OCI-LY3 (cell line): ENCODE results near the gene TANGO2.

Source experiments
- EZH2phosphoT487 ChIP-seq: fragments of 200-600 bp; shearing (Covaris generic); IDR thresholded peaks from 2 replicates; pipeline ENCODE4 v1.6.1; 2018; ENCODE audit warnings: antibody characterized with exemption, mixed run types, low read depth
- TF ChIP-seq, protein P1 (sequence below): fragments of 200-600, 300-600 bp; sonication (generic); IDR thresholded peaks from 2 replicates; pipeline ENCODE4 v1.5.1; 2014; ENCODE audit warnings: antibody characterized with exemption, low read length, low read depth

DNA sequence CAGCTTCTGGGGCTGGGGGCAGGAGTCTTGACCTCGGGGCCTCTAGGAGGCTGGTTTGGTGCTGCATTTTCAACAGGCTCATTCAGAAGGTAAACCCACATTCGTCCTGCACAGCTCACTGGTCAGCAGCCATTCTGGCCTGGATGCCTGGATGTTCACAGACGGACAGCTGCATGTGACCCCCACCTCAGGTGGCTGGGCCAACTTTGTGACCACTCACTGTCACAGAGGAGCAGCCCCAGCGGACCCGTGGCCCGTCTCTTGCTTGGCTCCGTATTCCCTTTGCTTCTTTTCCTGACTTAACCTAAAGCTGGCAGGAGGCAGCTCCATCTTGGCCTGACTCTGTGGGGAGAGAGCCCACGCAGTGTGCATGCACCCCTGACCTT is 67.3 kb downstream of the TANGO2 start:
- TF ChIP-seq, protein P1, sequence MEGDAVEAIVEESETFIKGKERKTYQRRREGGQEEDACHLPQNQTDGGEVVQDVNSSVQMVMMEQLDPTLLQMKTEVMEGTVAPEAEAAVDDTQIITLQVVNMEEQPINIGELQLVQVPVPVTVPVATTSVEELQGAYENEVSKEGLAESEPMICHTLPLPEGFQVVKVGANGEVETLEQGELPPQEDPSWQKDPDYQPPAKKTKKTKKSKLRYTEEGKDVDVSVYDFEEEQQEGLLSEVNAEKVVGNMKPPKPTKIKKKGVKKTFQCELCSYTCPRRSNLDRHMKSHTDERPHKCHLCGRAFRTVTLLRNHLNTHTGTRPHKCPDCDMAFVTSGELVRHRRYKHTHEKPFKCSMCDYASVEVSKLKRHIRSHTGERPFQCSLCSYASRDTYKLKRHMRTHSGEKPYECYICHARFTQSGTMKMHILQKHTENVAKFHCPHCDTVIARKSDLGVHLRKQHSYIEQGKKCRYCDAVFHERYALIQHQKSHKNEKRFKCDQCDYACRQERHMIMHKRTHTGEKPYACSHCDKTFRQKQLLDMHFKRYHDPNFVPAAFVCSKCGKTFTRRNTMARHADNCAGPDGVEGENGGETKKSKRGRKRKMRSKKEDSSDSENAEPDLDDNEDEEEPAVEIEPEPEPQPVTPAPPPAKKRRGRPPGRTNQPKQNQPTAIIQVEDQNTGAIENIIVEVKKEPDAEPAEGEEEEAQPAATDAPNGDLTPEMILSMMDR, result no peak
- TF ChIP-seq EZH2phosphoT487, result no peak
